HepG2 (cell line): Measurements from ENCODE around the gene ZNF618. TPM values are rescaled to one million over a fixed set of nuclear protein-coding genes. Genes with fewer than 3 reads are reported as not detected.
A peak's percentile ranks its signal among the peaks of the same experiment; 100 is the strongest.

Experiments used
- AKAP8 ChIP-seq: sonication (generic); formaldehyde crosslinking; IDR thresholded peaks from 2 replicates; pipeline ENCODE4 v1.5.1; 2020; ENCODE audit warnings: mild to moderate bottlenecking, missing genetic modification reagents
- ARID5B ChIP-seq: IDR thresholded peaks from 2 replicates; pipeline ENCODE4 v1.4.0; 2020; ENCODE audit warnings: mild to moderate bottlenecking, missing genetic modification reagents
- CREBL2 ChIP-seq: sonication (generic); formaldehyde crosslinking; IDR thresholded peaks from 2 replicates; pipeline ENCODE4 v1.8.1; 2023; ENCODE audit warnings: missing genetic modification reagents, mild to moderate bottlenecking, borderline replicate concordance
- GMEB1 ChIP-seq: sonication (generic); formaldehyde crosslinking; IDR thresholded peaks from 2 replicates; pipeline ENCODE4 v1.5.1; 2020; ENCODE audit warnings: missing genetic modification reagents, mild to moderate bottlenecking, borderline replicate concordance
- NONO ChIP-seq, 2 experiments: fragments of 450-650 bp in 1 of 2; sonication (generic) in 1 of 2; formaldehyde crosslinking in 1 of 2; IDR thresholded peaks in 1 of 2; conservative IDR thresholded peaks in 1 of 2; 2 replicates each; pipeline versions ENCODE4 v1.6.1 to v1.8.0; 2017 to 2022; ENCODE audit warnings: mild to moderate bottlenecking in 1 of 2, missing genetic modification reagents in 1 of 2, moderate library complexity in 1 of 2
- NR2C2 ChIP-seq: sonication (generic); formaldehyde crosslinking; IDR thresholded peaks from 2 replicates; pipeline ENCODE4 v1.4.0; 2020; ENCODE audit warnings: missing genetic modification reagents, mild to moderate bottlenecking, moderate library complexity, borderline replicate concordance
- PPARG ChIP-seq: conservative IDR thresholded peaks from 2 replicates; pipeline ENCODE4 v1.6.1; 2016; ENCODE audit warnings: missing biosample characterization, missing genetic modification reagents
- SPEN ChIP-seq: sonication (generic); formaldehyde crosslinking; IDR thresholded peaks from 2 replicates; pipeline ENCODE4 v1.5.1; 2020; ENCODE audit warnings: low read depth, mild to moderate bottlenecking, missing genetic modification reagents
- SUZ12 ChIP-seq: fragments of 150-350 bp; IDR thresholded peaks from 2 replicates; pipeline ENCODE4 v1.6.1; 2014; ENCODE audit warnings: low read depth, low read length
- TBX3 ChIP-seq: fragments of 450-650 bp; IDR thresholded peaks from 2 replicates; pipeline ENCODE4 v1.6.1; 2017; ENCODE audit warnings: antibody characterized with exemption, mild to moderate bottlenecking, inconsistent platforms, borderline replicate concordance
- ZFP36L1 ChIP-seq: sonication (generic); formaldehyde crosslinking; IDR thresholded peaks from 2 replicates; pipeline ENCODE4 v1.8.0; 2022; ENCODE audit warnings: mild to moderate bottlenecking, missing genetic modification reagents, moderate library complexity
- ZFP41 ChIP-seq: sonication (generic); formaldehyde crosslinking; IDR thresholded peaks from 2 replicates; pipeline ENCODE4 v1.4.0; 2020; ENCODE audit warnings: mild to moderate bottlenecking, missing genetic modification reagents, borderline replicate concordance
- ZNF160 ChIP-seq: sonication (generic); formaldehyde crosslinking; IDR thresholded peaks from 2 replicates; pipeline ENCODE4 v1.8.0; 2022; ENCODE audit warnings: mild to moderate bottlenecking, inconsistent platforms, missing genetic modification reagents
- ZNF20 ChIP-seq: sonication (generic); formaldehyde crosslinking; IDR thresholded peaks from 2 replicates; pipeline ENCODE4 v1.4.0; 2020; ENCODE audit warnings: mild to moderate bottlenecking, moderate library complexity, missing genetic modification reagents
- ZNF253 ChIP-seq: sonication (generic); formaldehyde crosslinking; IDR thresholded peaks from 2 replicates; pipeline ENCODE4 v1.8.0; 2022; ENCODE audit warnings: mild to moderate bottlenecking, missing genetic modification reagents, borderline replicate concordance
- ZNF629 ChIP-seq: sonication (generic); formaldehyde crosslinking; conservative IDR thresholded peaks from 2 replicates; pipeline ENCODE4 v1.5.0; 2020; ENCODE audit warnings: missing genetic modification reagents
- ZNF652 ChIP-seq: IDR thresholded peaks from 2 replicates; pipeline ENCODE4 v1.6.1; 2016; ENCODE audit warnings: low read depth, borderline replicate concordance
- ZNF660 ChIP-seq: sonication (generic); formaldehyde crosslinking; IDR thresholded peaks from 2 replicates; pipeline ENCODE4 v1.5.1; 2020; ENCODE audit warnings: mild to moderate bottlenecking, low read depth, missing genetic modification reagents, borderline replicate concordance
- ZNF678 ChIP-seq: sonication (generic); formaldehyde crosslinking; IDR thresholded peaks from 2 replicates; pipeline ENCODE4 v1.4.0; 2020; ENCODE audit warnings: mild to moderate bottlenecking, missing genetic modification reagents
- ZNF891 ChIP-seq: sonication (generic); formaldehyde crosslinking; IDR thresholded peaks from 2 replicates; pipeline ENCODE4 v1.5.0; 2020; ENCODE audit warnings: mild to moderate bottlenecking, missing genetic modification reagents
- ZSCAN21 ChIP-seq: sonication (generic); formaldehyde crosslinking; IDR thresholded peaks from 2 replicates; pipeline ENCODE4 v1.8.0; 2022; ENCODE audit warnings: mild to moderate bottlenecking, missing genetic modification reagents, moderate library complexity, borderline replicate concordance
- ZUFSP ChIP-seq: sonication (generic); formaldehyde crosslinking; IDR thresholded peaks from 2 replicates; pipeline ENCODE4 v1.9.0; 2021; ENCODE audit warnings: missing genetic modification reagents, mild to moderate bottlenecking, borderline replicate concordance
- polyA plus RNA-seq, 8 experiments: library from polyadenylated mRNA; depleted of rRNA in 3 of 8; stranded (reverse) in 7 of 8; unstranded in 1 of 8; fragments of >200 nt; fragmentation: Illumina TruSeq in 4 of 8; extraction: Trizol in 4 of 8; gene quantifications; 2 replicates each; pipeline versions ENCODE4 v1.2.1 to v1.2.3, GENCODE V29; 2011 to 2016; ENCODE audit warnings: low read depth in 4 of 8, missing spikeins in 1 of 8, mixed read lengths in 1 of 8; ENCODE audit not compliant: insufficient read depth in 1 of 8
- total RNA-seq, 5 experiments: library from RNA; depleted of rRNA; stranded (reverse); fragments of >200 nt; fragmentation: Illumina TruSeq; extraction: Trizol; gene quantifications; 2 replicates each; pipeline ENCODE4 v1.2.3, GENCODE V29; 2016; ENCODE audit warnings: low read depth in 1 of 5

The ZNF618 gene
- total and polyA plus RNA-seq, 2 of the 13 experiments (the other 11 are each of a cell fraction or from before 2014, with no cell fraction given), result 0.07 TPM

GRCh38 chr9:114058688-114059046, 182.6 kb downstream of the ZNF618 start (continued):
- TF ChIP-seq ZNF20 (no peak), AKAP8 (CRISPR knock-in tag) (no peak), ZUFSP (no peak), ZFP36L1 (CRISPR knock-in tag) (no peak; the same call in 1 of the 2 replicates), ZNF629 (CRISPR knock-in tag) (no peak), ZNF660 (CRISPR knock-in tag) (no peak), ZNF891 (no peak), ZNF253 (CRISPR knock-in tag) (no peak), PPARG (no peak), SUZ12 (no peak), ZNF652 (CRISPR knock-in tag) (no peak), ZNF160 (no peak), CREBL2 (no peak), GMEB1 (no peak), ZNF678 (no peak), ARID5B (no peak; the same call in 1 of the 2 replicates), NR2C2 (CRISPR knock-in tag) (peak; percentile 17; the same call in 1 of the 2 replicates), TBX3 (no peak), NONO (IDR thresholded peaks at IDR 0.05) (no peak), NONO (CRISPR knock-in tag; conservative IDR thresholded peaks at IDR 0.05) (no peak), ZSCAN21 (CRISPR knock-in tag) (no peak), ZFP41 (no peak), SPEN (CRISPR knock-in tag) (no peak)
